CD4-positive, alpha-beta T cell treated with Interleukin-17A for 4 hours (primary cell): ENCODE measurements around the gene SARDH.
"Not testable (repeated sequence)": the region's sequence is repeated elsewhere in the genome, so short reads cannot be mapped to it uniquely, and the experiment has no call there.

Experiments used
- DNase-seq: peaks from one replicate; pipeline ENCODE4 v3.0.0-alpha.2; 2020; ENCODE audit warnings: mixed read lengths

Gene SARDH

GRCh38 chr9:133775291-133775690 lies 37.1 kb upstream of the SARDH start:
- DNase-seq, result no peak

DNA sequence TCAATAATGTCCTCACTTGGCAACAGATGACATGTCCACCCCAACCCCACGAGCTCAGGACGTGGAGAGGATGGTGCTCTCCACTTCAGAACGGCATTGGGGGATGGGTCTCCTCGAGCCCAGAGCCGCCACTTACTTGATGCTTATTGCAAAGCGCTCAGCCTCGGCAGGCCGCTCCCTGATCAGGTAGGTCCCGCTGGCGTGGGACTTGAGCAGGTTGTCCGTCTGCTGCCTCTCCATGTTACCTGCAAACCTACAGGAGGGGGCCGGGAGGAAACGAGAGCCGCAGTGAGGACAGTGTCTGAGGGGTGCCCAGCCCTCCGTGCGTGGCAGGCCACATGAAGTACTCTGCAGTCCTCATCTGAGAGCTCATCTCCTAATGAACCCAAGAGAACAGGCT lies 36.6 kb upstream of the SARDH start:
- no peak for DNase-seq

- DNase-seq, result no peak
These were observed 35.9 kb upstream of the SARDH start for GRCh38 chr9:133773889-133774655.

DNA sequence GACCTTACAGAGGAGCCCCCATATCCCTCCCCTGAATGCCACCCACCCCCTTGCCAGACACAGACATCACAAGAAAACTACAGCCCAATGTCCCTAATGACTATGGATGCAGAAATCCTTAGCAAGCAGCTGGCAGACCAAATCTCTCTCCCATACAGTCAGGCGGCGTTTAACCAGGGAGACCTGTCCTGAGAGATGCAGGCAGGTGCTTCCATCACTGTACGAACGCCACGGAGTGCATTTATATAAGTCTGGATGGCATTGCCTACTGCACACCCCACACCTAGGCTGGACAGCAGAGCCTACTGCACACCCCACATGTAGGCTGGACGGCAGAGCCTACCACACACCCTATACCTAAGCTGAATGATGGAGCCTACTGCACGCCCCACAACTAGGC lies 34.4 kb upstream of the SARDH start:
- no peak for DNase-seq

DNA sequence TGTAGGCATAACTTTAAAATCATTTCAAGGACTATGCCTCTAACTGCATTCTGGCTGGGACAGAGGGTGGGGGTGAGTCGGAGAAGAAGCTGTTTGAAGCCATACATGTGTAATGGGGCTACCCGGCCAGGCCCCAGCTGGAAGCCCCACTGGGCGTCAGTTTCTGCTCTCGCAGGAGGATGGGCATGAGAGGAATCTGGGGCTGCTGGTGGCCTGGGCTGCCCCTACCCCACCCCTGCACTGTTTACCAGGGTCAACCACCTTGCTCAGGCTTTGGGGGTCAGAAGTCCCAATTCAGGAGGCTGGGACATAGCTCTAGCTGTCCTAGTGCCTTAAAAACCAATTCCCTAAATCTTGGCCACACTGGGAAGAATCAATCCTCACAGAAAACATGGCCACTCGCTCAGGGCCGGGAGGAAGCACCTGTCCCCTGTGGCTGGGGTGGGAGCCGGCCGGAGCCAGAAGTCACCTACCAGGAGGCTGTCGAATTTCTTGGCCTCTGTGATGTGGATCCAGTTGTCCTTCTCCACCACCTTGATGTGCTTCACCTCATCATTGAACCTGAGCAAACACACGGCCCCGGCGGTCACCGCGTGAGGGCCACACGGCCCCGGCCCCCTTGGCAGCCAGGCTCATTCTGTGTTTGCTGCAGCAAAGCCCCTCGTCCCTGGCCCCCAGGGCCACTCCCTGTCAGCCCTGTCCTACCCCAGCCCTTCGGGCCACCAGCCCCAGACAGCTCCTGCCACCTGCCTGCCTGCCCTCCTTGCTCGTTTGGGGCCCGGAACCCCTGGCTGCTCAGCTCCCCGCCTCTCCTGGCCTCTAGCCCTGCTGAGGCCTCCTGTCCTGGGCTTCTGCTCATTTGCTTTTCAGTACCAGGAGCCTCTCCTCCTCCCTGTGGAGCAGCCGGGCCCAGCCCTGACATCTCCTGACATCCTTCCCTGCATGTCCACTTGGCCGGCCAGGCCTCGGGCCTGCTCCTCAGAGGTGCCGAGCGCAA lies 33.6 kb upstream of the SARDH start:
- DNase-seq, result no peak

- DNase-seq, result no peak
These were observed 32.1 kb upstream of the SARDH start for GRCh38 chr9:133770076-133770777.

DNA sequence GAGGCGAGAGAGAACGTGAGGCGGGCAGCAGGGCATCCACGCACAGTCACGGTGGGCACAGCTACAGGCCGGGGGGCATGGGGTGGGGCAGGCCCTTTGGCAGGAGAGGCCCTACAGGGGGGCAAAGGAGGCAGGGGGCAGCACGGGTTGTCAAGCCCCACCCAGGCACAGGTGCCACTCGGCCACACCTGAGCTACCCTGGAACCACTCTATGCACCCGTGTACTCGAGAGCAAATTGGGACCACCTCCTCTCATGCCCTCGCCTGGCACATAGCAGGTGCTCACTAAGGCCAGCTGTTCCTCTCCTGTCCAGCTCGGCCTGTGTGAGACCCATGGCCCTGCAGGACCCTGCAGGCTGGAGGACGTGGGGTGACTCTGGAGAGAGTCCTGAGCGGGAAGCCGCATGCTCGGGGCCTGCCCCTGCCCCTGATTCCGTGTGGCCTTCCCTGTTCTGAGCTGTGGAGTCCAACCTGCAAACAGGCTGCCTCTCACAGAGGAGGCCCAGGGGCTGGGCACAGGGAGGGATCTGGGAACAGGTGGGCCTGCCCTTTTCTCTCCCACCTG lies 31.4 kb upstream of the SARDH start:
- DNase-seq, result no peak

- DNase-seq, result no peak
These were observed 30.8 kb upstream of the SARDH start for GRCh38 chr9:133768859-133769510.

- DNase-seq, result no peak
These were observed 30.3 kb upstream of the SARDH start for GRCh38 chr9:133768371-133768858.

GRCh38 chr9:133767625-133768024 lies 29.5 kb upstream of the SARDH start:
- no peak for DNase-seq

DNA sequence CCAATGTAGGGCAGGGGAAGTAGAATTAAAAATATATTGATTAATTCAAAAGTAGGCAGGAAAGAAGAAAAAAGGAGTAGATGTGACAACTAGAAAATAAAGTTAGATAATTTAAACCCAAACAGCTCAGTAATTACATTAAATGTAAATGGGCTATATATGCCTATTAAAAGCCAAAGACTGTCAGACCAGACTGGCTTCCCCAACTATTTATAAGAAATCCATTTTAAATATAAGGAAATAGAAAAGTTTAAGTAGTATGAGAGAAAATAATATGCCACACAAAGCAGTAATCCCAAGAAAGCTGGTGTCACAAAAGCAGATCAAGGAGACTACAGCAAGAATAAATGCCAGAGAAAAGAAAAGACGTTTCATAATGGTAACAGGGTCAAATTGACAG lies 28.9 kb upstream of the SARDH start:
- DNase-seq, result no peak

DNA sequence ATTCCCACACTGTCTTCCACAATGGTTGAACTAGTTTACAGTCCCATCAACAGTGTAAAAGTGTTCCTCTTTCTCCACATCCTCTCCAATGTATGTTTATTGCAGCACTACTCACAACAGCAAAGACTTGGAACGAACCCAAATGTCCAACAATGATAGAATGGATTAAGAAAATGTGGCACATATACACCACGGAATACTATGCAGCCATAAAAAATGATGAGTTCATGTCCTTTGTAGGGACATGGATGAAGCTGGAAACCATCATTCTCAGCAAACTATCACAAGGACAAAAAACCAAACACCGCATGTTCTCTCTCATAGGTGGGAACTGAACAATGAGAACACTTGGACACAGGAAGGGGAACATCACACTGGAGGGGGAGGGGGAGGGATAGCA lies 28.1 kb upstream of the SARDH start:
- not testable (repeated sequence) for DNase-seq

DNA sequence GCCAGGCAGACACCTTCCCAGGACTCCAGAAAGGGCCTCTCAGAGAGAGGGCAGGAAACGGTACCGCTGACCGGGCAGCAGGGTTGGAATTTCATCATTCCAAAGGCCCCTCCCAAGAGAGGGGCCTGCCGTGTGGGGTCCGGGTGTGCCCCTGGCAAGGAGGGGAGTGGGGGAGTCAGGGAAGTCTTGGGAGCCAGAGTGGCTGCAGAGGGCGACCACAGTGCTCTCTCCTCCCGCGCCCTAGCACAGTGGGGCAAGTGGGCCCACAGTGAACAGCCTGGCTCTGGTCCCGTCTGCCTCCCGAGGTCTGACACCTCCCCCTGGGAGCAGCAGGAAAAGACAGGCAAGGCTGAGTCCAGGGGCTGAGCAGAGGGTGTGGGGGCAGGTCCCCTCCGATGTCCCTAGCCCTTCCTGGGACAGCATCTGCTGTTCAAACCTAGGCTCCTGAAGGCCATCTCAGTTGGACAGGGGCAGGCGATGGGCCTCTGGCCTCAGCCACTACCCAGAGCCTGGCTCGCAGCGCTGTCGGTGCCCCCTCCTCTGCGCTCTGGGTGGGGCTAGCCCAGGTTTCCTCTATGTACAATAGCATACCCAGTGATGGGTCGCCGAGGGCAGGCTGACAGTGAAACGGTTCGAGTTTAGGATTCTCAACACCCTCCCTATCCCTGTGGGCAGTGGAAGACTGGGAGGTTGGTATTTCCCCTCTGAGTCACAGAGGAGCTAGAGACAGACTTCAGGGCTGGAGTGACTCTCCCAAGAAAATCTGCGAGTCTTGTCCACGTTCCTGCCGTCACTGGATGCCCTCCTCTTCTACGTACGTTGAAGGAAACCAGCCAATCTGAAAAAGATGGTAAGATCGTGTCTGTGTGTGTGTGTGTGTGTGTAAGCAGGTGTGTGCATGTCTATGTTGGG lies 25.4 kb upstream of the SARDH start:
- DNase-seq, result no peak

DNA sequence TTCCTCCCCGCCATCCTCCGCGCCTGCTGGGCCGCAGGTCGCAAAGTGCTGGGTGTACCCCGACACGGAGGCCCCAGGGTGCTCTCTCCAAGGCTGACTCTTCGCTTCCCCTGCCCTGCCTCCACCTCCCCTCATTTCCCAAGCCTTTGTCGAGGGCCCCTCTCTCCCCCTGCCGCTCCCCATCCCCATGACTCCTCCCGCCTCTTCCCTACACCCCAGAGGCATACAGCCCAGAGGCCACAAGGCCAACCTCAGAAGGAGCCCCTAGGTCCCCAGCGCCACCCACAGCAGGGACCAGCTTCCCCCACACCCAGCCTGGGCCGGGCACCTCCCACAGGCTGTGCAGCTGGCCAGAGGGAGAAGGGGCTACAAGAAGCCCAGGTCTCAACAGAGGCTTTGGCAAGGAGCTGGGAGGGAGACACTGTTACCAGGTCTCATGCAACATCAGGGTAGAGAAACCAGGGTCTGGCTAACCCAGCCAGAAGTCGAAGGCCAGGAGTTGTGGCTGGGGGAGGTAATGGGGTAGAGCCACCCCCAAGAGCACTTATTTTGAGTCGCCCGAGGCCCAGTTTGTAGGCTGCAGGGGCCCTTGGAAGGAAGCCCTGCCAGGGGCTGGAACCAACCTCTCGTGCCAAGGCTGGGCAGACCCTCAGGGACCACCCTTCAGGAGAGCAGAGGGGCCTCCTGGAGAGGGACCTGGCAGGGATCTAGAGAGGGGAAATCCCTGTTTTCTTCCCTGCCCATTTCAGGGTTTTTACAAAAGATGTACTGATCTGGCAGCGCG lies 24.5 kb upstream of the SARDH start:
- DNase-seq, result no peak

DNA sequence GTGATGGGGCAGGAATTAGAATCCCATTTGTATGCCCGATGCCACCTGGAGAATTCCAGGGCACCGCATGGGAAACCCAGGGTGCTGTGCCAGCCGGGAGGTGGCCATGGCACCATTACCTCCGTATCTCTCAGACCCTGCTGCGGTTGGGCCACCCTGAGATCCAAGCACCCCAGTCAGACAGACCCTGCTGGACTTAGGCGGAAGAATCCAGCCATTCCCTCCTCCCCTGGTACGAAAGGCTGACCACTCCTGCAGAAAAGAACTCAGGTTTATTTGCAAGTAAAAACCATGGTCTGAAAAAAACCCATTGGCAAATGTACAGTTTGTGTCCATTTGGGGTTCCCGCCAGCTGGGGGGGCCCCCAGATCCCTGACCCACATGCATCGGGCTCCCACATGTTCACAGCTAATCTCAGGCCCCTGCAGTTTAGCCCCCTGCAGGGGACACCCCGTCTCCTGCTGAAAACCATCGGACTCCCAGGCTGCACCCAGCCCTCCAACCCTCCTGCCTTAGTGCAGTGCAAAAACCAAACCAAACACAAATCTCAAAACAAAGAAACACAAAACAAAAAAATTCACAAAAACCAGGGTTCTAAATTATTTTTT lies 23.6 kb upstream of the SARDH start:
- no peak for DNase-seq

DNA sequence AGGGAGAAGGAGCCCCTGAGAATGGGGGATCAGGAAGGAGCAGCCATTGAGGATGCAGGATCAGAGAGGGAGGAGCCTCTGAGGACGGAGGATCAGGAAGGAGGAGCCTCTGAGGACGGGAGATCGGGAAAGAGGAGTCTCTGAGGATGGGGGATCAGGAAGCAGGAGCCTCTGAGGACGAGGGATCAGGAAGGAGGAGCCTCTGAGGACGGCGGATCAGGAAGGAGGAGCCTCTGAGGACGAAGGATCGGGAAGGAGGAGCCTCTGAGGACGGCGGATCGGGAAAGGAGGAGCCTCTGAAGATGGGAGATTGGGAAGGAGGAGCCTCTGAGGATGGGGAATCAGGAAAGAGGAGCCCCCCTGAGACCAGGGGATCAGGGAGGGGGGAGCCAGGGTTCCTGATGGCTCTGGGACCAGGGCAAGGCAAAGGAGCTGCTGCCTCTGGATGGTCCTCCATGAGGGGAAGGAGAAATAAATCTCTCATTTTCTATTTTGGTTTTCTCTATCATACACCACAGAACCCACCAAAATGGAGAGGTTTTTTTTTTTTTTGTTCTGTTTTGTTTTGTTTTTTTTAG lies 22.6 kb upstream of the SARDH start:
- no peak for DNase-seq

GRCh38 chr9:133759946-133760345 lies 21.8 kb upstream of the SARDH start:
- DNase-seq, result no peak

- no peak for DNase-seq
These were observed 21.2 kb upstream of the SARDH start for GRCh38 chr9:133759146-133759900.

- DNase-seq, result no peak
These were observed 20.1 kb upstream of the SARDH start for GRCh38 chr9:133758228-133758627.
